Measurements from ENCODE around the gene CADM4. TPM values are rescaled to one million over a fixed set of nuclear protein-coding genes. Genes with fewer than 3 reads are reported as not detected.
"Not testable (repeated sequence)": the region's sequence is repeated elsewhere in the genome, so short reads cannot be mapped to it uniquely, and the experiment has no call there.

CADM4 gene
- polyA plus RNA-seq, 4 donors: 1.1 to 6.8 (median 4.9) TPM; not detected in 1

DNA sequence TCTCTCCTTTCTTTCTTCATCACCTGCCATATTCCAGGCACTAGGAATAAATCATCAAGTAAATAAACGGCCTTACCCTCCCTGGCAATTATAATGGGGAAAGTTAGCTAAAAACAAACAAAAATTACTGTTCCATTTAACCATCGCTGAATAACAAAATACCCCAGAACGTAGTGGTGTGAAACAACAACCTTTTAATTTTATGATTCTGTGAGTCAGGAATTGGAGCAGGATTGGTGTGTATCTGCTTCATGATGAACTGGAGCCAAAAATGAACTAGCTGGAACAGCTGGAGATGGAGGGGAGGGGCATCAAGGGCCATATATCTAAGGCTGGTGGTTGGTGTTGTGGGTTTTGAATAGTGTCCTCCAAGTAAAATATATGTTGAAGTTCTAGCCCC lies 3.7 kb upstream of the CADM4 start:
- WGBS, 3 donors: 44 to 62% (median 53%) methylated on average over 3 of the region's 3 CpGs
- peaks cover 0 to 3% (median 0%) of the 10 kb centered on the region in 3 donors for H3K36me3 ChIP-seq (ENCODE audit: control insufficient read depth in 3 of 3, insufficient read depth in 2 of 3, low read depth in 1 of 3, low read length in 3 of 3)
- H3K27me3 ChIP-seq (ENCODE audit: control insufficient read depth in 3 of 3, insufficient read depth in 3 of 3, low read length in 3 of 3): peaks cover 0 to 24% (median 5%) of the 10 kb centered on the region in 3 donors
- no peak overlapping the region for H3K4me3 ChIP-seq (ENCODE audit: low read depth in 1 of 3, low read length in 3 of 3)
- H3K9me3 ChIP-seq (ENCODE audit: control insufficient read depth in 2 of 2, insufficient read depth in 1 of 2, low read depth in 1 of 2, low read length in 1 of 2): peaks cover 0 to 5% of the 10 kb centered on the region in 2 donors
- FAIRE-seq (no peak), DNase-seq (no peak)
- H3K4me1 ChIP-seq (ENCODE audit: control insufficient read depth in 3 of 3, insufficient read depth in 2 of 3, low read depth in 1 of 3, low read length in 2 of 3): peaks cover 0 to 5% (median 0%) of the 10 kb centered on the region in 3 donors
- no peak overlapping the region for H3K27ac ChIP-seq (ENCODE audit: low read depth in 1 of 3, low read length in 2 of 3)

DNA sequence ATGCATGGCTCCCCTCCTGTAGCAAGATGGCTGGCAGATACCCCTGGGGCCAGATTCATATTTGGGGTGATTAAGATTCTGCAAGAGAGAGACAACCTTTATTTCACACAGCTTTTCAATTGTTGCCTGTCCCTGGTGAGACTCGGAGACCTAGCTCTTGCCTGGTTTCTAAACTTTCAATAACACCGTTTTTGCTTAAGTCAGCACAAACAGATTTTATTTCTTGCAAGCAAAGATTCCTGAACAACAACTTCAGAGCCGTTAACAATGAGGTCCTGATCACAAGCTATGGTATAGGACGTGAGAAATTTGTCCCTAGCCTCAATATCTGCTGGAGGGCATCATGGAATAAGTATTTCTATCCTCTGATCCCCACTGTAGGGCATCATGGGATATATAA lies 2.9 kb upstream of the CADM4 start:
- no peak for FAIRE-seq
- no peaks in the 10 kb centered on the region for H3K36me3 ChIP-seq (ENCODE audit: control insufficient read depth in 3 of 3, insufficient read depth in 2 of 3, low read depth in 1 of 3, low read length in 3 of 3)
- H3K4me1 ChIP-seq (ENCODE audit: control insufficient read depth in 3 of 3, insufficient read depth in 2 of 3, low read depth in 1 of 3, low read length in 2 of 3): peaks cover 0 to 5% (median 0%) of the 10 kb centered on the region in 3 donors
- H3K4me3 ChIP-seq (ENCODE audit: low read depth in 1 of 3, low read length in 3 of 3): no peak overlapping the region
- no peak for DNase-seq
- no peak overlapping the region for H3K27ac ChIP-seq (ENCODE audit: low read depth in 1 of 3, low read length in 2 of 3)
- 73 to 80% (median 76%) methylated on average over 4 of the region's 4 CpGs for WGBS, 3 donors
- H3K9me3 ChIP-seq (ENCODE audit: control insufficient read depth in 2 of 2, insufficient read depth in 1 of 2, low read depth in 1 of 2, low read length in 1 of 2): peaks cover 0 to 5% of the 10 kb centered on the region in 2 donors
- peaks cover 0 to 28% (median 5%) of the 10 kb centered on the region in 3 donors for H3K27me3 ChIP-seq (ENCODE audit: control insufficient read depth in 3 of 3, insufficient read depth in 3 of 3, low read length in 3 of 3)

DNA sequence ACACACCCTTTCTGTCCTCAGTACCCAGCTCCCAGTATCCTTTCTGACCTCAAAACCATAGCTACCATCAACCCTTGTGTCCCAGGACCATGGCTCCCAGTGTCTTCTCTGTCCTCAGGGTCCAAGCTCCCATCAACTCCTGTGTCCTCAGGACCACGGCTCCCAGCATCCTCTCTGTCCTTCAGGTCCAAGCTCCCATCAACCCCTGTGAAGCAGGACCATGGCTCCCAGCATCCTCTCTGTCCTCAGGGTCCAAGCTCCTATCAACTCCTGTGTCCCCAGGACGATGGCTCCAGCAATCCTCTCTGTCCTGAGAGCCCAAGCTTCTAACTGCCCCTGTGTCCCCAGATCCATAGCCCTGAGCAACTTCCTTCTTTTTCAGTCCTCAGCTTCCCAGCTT lies 1.7 kb upstream of the CADM4 start:
- Histone ChIP-seq H3K27me3 (ENCODE audit: control insufficient read depth in 3 of 3, insufficient read depth in 3 of 3, low read length in 3 of 3) (peaks cover 0 to 28% (median 5%) of the 10 kb centered on the region in 3 donors), H3K27ac (ENCODE audit: low read depth in 1 of 3, low read length in 2 of 3) (no peak overlapping the region), H3K9me3 (ENCODE audit: control insufficient read depth in 2 of 2, insufficient read depth in 1 of 2, low read depth in 1 of 2, low read length in 1 of 2) (peaks cover 0 to 2% of the 10 kb centered on the region in 2 donors), H3K4me1 (ENCODE audit: control insufficient read depth in 3 of 3, insufficient read depth in 2 of 3, low read depth in 1 of 3, low read length in 2 of 3) (peaks cover 0 to 5% (median 0%) of the 10 kb centered on the region in 3 donors), H3K4me3 (ENCODE audit: low read depth in 1 of 3, low read length in 3 of 3) (no peak overlapping the region), H3K36me3 (ENCODE audit: control insufficient read depth in 3 of 3, insufficient read depth in 2 of 3, low read depth in 1 of 3, low read length in 3 of 3) (no peaks in the 10 kb centered on the region)
- WGBS, 3 donors: 52 to 77% (median 76%) methylated on average over 2 of the region's 2 CpGs
- DNase-seq: no peak
- no peak for FAIRE-seq

DNA sequence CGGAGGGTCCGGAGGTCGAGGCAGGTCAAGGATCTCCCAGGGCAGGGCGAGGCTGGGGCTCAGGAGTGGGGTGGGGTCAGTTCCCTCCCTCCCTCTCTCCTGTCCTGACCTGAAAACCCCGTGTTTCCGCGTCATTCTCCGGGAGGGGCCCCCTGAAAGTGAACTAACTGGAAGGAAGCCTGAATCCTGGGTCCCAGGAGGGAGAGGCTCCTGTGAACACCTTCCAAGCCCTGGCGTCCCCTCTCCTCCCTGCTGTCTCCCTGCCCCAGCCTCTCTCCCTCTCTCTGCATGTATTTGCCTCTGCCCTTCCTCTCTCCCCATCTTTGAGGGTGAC lies 741 bp upstream of the CADM4 start:
- H3K4me3 ChIP-seq (ENCODE audit: low read depth in 1 of 3, low read length in 3 of 3): peak overlapping the region in 2 of 3 donors; percentile 43 to 65
- H3K27me3 ChIP-seq (ENCODE audit: control insufficient read depth in 3 of 3, insufficient read depth in 3 of 3, low read length in 3 of 3): peaks cover 0 to 28% (median 5%) of the 10 kb centered on the region in 3 donors
- FAIRE-seq (no peak), DNase-seq (no peak)
- H3K27ac ChIP-seq (ENCODE audit: low read depth in 1 of 3, low read length in 2 of 3): no peak overlapping the region
- WGBS, 3 donors: 10 to 13% (median 13%) methylated on average over 5 to 9 of the region's 9 CpGs
- no peaks in the 10 kb centered on the region for H3K36me3 ChIP-seq (ENCODE audit: control insufficient read depth in 3 of 3, insufficient read depth in 2 of 3, low read depth in 1 of 3, low read length in 3 of 3)
- H3K4me1 ChIP-seq (ENCODE audit: control insufficient read depth in 3 of 3, insufficient read depth in 2 of 3, low read depth in 1 of 3, low read length in 2 of 3): peaks cover 0 to 5% (median 0%) of the 10 kb centered on the region in 3 donors
- H3K9me3 ChIP-seq (ENCODE audit: control insufficient read depth in 2 of 2, insufficient read depth in 1 of 2, low read depth in 1 of 2, low read length in 1 of 2): no peaks in the 10 kb centered on the region

DNA sequence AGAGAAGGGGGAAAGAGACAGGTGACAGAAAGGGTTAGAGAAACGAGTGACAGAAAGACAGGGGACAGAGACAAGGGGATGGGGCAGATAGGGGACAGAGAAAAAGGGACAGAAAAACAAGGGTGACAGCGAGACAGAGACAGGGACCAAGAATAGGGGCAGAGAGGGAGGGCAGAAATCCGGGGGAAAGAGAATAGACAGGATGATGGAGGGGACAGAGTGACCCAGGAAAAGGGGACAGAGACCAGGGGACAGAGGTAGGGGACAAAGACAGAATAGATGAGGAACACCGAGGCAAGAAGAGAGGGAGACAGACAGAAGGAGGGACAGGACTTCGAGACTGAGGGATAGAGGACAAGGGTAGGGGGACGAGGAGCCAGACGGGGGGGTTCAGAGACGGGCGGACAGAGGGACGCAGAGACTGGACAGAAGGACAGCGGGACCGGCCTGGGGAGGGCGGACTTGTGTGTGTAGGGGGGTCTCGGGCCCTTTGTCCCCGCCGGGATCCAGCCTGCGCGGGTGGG lies 593 bp downstream of the CADM4 start:
- Histone ChIP-seq H3K27ac (ENCODE audit: low read depth in 1 of 3, low read length in 2 of 3) (no peak overlapping the region), H3K4me3 (ENCODE audit: low read depth in 1 of 3, low read length in 3 of 3) (peak overlapping the region; percentile 21 to 65 (median 33)), H3K27me3 (ENCODE audit: control insufficient read depth in 3 of 3, insufficient read depth in 3 of 3, low read length in 3 of 3) (peaks cover 0 to 28% (median 8%) of the 10 kb centered on the region in 3 donors), H3K9me3 (ENCODE audit: control insufficient read depth in 2 of 2, insufficient read depth in 1 of 2, low read depth in 1 of 2, low read length in 1 of 2) (no peaks in the 10 kb centered on the region), H3K36me3 (ENCODE audit: control insufficient read depth in 3 of 3, insufficient read depth in 2 of 3, low read depth in 1 of 3, low read length in 3 of 3) (no peaks in the 10 kb centered on the region), H3K4me1 (ENCODE audit: control insufficient read depth in 3 of 3, insufficient read depth in 2 of 3, low read depth in 1 of 3, low read length in 2 of 3) (peaks cover 0 to 15% (median 0%) of the 10 kb centered on the region in 3 donors)
- FAIRE-seq (no peak), DNase-seq (no peak)
- WGBS, 3 donors: 9 to 14% (median 11%) methylated on average over 10 to 18 of the region's 18 CpGs

DNA sequence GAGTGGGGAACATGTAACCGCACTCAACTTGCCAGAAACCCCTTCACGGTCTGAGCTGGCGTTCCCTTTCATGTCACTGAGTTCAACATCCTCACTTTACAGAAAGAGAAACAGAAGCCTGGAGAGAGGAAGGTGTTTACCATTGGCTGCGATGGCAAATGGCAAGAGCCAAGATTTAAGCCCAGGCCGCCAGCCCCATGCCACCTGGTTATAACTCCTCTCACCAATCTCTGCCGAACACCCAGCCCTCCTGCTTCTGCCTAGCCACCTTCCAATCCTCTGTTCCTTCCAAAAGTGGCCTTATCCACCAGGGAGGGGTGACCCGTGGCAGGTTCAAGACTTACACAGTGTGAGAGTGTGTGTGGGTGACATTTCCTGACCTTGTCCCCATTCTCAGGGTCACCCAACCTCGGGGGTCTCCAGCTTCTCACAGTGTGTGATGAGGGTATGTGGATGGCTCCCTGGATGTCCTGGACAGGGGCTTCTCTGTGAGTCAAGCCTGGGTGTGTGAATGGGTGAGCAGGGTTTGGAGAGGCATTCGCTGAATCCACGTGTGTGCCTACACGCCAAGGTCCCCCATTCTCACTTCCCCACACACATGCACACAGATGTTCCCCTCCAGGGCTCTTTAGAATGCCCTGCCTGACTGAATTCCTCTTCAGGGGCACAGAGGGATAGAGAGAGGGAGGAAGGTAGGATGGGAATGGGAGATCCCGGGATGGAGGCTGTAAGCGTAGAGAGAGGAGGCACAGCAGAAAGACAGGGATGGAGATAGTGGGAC lies 1.2 kb downstream of the CADM4 start:
- Histone ChIP-seq H3K4me1 (ENCODE audit: control insufficient read depth in 3 of 3, insufficient read depth in 2 of 3, low read depth in 1 of 3, low read length in 2 of 3) (peaks cover 0 to 15% (median 0%) of the 10 kb centered on the region in 3 donors), H3K4me3 (ENCODE audit: low read depth in 1 of 3, low read length in 3 of 3) (peak overlapping the region in 1 of 3 donors; percentile 21), H3K9me3 (ENCODE audit: control insufficient read depth in 2 of 2, insufficient read depth in 1 of 2, low read depth in 1 of 2, low read length in 1 of 2) (no peaks in the 10 kb centered on the region), H3K36me3 (ENCODE audit: control insufficient read depth in 3 of 3, insufficient read depth in 2 of 3, low read depth in 1 of 3, low read length in 3 of 3) (no peaks in the 10 kb centered on the region), H3K27ac (ENCODE audit: low read depth in 1 of 3, low read length in 2 of 3) (no peak overlapping the region), H3K27me3 (ENCODE audit: control insufficient read depth in 3 of 3, insufficient read depth in 3 of 3, low read length in 3 of 3) (peaks cover 0 to 28% (median 8%) of the 10 kb centered on the region in 3 donors)
- 75 to 77% (median 77%) methylated on average over 13 of the region's 13 CpGs for WGBS, 3 donors
- FAIRE-seq (no peak), DNase-seq (no peak)

DNA sequence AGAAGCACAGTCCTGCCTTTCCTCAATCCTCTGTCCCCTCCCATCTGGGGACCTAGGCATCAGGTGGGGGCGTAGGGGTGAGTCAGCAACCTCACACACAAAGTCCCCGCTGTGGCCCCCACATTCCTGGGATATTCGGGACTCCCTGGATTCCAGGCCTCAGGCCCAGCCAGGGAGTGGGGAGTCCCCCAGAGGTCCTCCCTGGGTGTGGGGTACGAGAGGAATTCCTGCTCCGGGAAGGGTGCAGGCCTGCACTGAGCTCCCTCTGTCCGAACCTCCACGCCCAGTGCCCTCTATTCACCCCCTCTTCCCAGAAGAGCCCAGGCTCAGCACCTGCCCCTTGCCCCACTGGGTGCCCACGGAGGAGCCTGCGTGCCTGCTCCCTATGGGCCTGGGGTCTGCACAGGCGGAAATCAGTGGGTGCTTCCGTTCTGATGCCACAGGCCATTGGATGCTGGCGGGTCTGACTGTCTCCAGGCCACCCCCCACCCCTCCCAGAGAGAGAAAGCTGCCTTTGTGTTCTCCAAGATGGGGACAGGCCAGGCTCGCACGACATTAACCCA lies 3.4 kb downstream of the CADM4 start:
- H3K4me3 ChIP-seq (ENCODE audit: low read depth in 1 of 3, low read length in 3 of 3): no peak overlapping the region
- 74 to 81% (median 78%) methylated on average over 14 of the region's 14 CpGs for WGBS, 3 donors
- H3K27me3 ChIP-seq (ENCODE audit: control insufficient read depth in 3 of 3, insufficient read depth in 3 of 3, low read length in 3 of 3): peaks cover 0 to 22% (median 8%) of the 10 kb centered on the region in 3 donors
- no peaks in the 10 kb centered on the region for H3K36me3 ChIP-seq (ENCODE audit: control insufficient read depth in 3 of 3, insufficient read depth in 2 of 3, low read depth in 1 of 3, low read length in 3 of 3)
- no peak overlapping the region for H3K27ac ChIP-seq (ENCODE audit: low read depth in 1 of 3, low read length in 2 of 3)
- peaks cover 0 to 15% (median 0%) of the 10 kb centered on the region in 3 donors for H3K4me1 ChIP-seq (ENCODE audit: control insufficient read depth in 3 of 3, insufficient read depth in 2 of 3, low read depth in 1 of 3, low read length in 2 of 3)
- FAIRE-seq: no peak
- H3K9me3 ChIP-seq (ENCODE audit: control insufficient read depth in 2 of 2, insufficient read depth in 1 of 2, low read depth in 1 of 2, low read length in 1 of 2): no peaks in the 10 kb centered on the region
- DNase-seq: peak in 1 of 2 donors; percentile 24

DNA sequence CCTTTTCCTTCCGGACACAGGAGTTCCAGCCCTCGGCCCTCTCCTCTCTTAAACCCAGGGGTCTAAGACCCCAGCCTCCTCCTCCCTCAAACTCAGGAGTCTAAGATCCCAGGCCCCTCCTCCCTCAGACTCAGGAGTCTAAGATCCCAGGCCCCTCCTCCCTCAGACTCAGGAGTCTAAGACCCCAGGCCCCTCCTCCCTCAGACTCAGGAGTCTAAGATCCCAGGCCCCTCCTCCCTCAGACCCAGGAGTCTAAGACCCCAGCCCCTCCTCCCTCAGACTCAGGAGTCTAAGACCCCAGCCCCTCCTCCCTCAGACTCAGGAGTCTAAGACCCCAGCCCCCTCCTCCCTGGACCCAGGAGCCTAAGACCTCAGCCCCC lies 4.1 kb downstream of the CADM4 start:
- H3K36me3 ChIP-seq (ENCODE audit: control insufficient read depth in 3 of 3, insufficient read depth in 2 of 3, low read depth in 1 of 3, low read length in 3 of 3); H3K27ac ChIP-seq (ENCODE audit: low read depth in 1 of 3, low read length in 2 of 3); H3K9me3 ChIP-seq (ENCODE audit: control insufficient read depth in 2 of 2, insufficient read depth in 1 of 2, low read depth in 1 of 2, low read length in 1 of 2); DNase-seq; FAIRE-seq: not testable (repeated sequence)
- Histone ChIP-seq H3K27me3 (ENCODE audit: control insufficient read depth in 3 of 3, insufficient read depth in 3 of 3, low read length in 3 of 3) (peaks cover 0 to 20% (median 8%) of the 10 kb centered on the region in 3 donors), H3K4me1 (ENCODE audit: control insufficient read depth in 3 of 3, insufficient read depth in 2 of 3, low read depth in 1 of 3, low read length in 2 of 3) (peaks cover 0 to 15% (median 0%) of the 10 kb centered on the region in 3 donors), H3K4me3 (ENCODE audit: low read depth in 1 of 3, low read length in 3 of 3) (peak overlapping the region in 1 of 3 donors; percentile 37)
- 50 to 72% (median 55%) methylated on average over 2 of the region's 2 CpGs for WGBS, 3 donors

Measured in small intestine (tissue), 7 donors.